ENCODE measurements around the gene APOL3. TPM values are rescaled to one million over a fixed set of nuclear protein-coding genes. Genes with fewer than 3 reads are reported as not detected.

The APOL3 gene
- total RNA-seq, 6 experiments from 2014 or later: 1.0 to 2.3 (median 2.2) TPM

DNA sequence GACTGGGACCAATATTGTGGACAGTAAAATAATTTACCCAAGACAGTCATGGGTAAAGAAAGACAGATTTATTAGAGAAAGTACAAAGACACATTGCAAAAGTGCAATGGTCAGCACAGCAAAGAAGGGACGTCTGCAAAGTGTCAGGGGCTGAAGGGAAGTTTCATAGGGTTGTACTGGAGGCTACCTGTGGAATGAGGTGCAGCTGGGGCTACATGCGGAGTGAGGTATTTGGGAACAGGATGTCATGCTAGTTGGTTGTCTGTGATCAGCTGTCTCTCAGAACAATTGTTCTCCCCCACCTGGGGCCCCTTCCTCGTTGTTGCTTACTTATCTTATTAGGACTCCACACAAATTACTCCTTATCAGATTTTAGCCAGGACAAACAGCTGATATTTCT is 11.4 kb upstream of the APOL3 start:
- no peak for TF ChIP-seq CTCF (IDR thresholded peaks at IDR 0.05)
- Mint-ChIP-seq H3K4me1 (ENCODE audit: low read depth) (no peaks in the 10 kb centered on the region), H3K9me3 (peaks cover 5% of the 10 kb centered on the region; the same call in 1 of the 2 replicates), H3K27me3 (ENCODE audit: insufficient read depth) (peaks cover 29% of the 10 kb centered on the region), H3K36me3 (ENCODE audit: low read depth) (no peaks in the 10 kb centered on the region), H3K27ac (no peak overlapping the region), H3K4me3 (no peak overlapping the region)
- no peak for DNase-seq

DNA sequence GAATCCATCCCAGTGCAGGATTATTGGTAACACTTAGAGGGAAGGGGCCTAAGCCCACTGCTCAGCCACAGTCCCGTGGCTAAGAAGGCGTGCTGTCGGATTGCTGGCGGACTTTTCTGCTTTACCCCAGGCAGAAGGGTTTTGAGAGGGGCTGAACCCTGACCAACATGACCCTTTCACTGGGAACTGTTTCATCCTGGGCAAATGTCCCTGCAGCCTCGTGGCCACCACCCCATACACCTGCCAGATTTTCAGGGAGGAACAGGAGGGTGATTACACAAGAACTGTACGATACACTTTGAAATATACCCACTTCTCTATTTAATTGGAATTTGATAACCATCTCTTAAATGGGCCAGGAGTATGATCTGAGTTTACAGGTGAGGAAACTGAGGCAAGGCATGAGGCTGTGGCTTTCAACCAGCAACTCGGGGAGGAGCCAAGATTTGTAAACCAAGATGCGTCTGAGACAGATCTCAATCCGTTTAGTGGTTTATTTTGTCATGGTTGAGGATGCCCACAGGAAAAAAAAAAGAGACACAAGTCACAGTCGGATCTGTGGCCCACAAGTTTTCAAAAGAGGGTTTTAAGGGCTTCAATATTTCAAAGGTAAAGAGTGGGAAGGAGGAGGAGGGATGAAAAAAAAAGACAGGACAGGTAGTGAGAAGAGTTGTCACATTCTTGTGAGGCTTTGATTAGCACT is 6.1 kb upstream of the APOL3 start:
- Mint-ChIP-seq H3K27me3 (ENCODE audit: insufficient read depth) (peaks cover 29% of the 10 kb centered on the region), H3K27ac (no peak overlapping the region), H3K4me1 (ENCODE audit: low read depth) (no peaks in the 10 kb centered on the region), H3K9me3 (peaks cover 5% of the 10 kb centered on the region; the same call in 1 of the 2 replicates), H3K4me3 (no peak overlapping the region), H3K36me3 (ENCODE audit: low read depth) (no peaks in the 10 kb centered on the region)
- TF ChIP-seq CTCF (IDR thresholded peaks at IDR 0.05): no peak
- no peak for DNase-seq

- Mint-ChIP-seq H3K27me3 (ENCODE audit: insufficient read depth) (peaks cover 31% of the 10 kb centered on the region), H3K27ac (no peak overlapping the region), H3K36me3 (ENCODE audit: low read depth) (no peaks in the 10 kb centered on the region), H3K9me3 (peaks cover 5% of the 10 kb centered on the region; the same call in 1 of the 2 replicates), H3K4me3 (no peak overlapping the region), H3K4me1 (ENCODE audit: low read depth) (no peaks in the 10 kb centered on the region)
- no peak for TF ChIP-seq CTCF (IDR thresholded peaks at IDR 0.05)
- DNase-seq: no peak
These were observed 5.5 kb upstream of the APOL3 start for GRCh38 chr22:36166086-36166485.

DNA sequence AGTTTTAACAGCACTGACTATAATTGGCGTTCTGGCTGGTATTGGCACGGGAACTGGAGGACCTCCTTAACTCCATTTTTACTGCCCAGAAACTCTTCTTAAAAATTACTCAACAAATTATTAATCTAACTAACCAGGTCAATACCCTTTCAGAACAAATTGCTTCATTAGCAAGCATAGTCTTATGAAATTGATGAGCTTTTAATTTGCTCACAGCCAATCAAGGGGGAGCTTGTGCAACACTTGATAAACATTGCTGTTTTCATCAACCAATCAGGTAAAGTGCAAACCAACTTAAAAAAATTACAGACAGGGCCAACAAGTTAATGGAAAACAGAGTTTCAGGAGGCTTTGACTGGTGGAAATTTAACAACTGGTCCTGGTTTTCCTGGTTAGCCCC is 4.6 kb upstream of the APOL3 start:
- Mint-ChIP-seq H3K4me1 (ENCODE audit: low read depth) (no peaks in the 10 kb centered on the region), H3K27ac (no peak overlapping the region), H3K36me3 (ENCODE audit: low read depth) (no peaks in the 10 kb centered on the region), H3K4me3 (no peak overlapping the region), H3K27me3 (ENCODE audit: insufficient read depth) (peaks cover 27% of the 10 kb centered on the region), H3K9me3 (peaks cover 5% of the 10 kb centered on the region; the same call in 1 of the 2 replicates)
- no peak for DNase-seq
- TF ChIP-seq CTCF (IDR thresholded peaks at IDR 0.05): no peak

DNA sequence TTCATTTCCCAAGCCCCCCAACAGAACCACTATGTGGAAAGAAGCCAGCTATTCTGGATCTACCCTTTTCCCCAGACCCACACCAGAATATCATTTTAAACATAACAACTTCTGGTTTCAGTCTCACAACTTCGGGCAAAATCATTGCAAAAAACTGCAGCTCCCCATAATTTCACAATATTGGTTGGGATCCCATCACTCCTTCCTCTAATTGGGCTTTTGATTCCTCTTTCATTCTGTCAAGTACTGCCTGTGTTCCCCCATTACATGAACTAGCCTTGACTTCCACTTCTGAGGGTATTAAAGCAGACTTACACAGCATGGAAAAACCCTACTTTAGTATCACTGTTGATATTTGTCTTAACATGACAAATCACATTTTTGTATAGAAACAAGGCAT is 4.1 kb upstream of the APOL3 start:
- Mint-ChIP-seq H3K36me3 (ENCODE audit: low read depth) (no peaks in the 10 kb centered on the region), H3K9me3 (peaks cover 5% of the 10 kb centered on the region; the same call in 1 of the 2 replicates), H3K27me3 (ENCODE audit: insufficient read depth) (peaks cover 25% of the 10 kb centered on the region), H3K4me3 (no peak overlapping the region), H3K4me1 (ENCODE audit: low read depth) (no peaks in the 10 kb centered on the region), H3K27ac (no peak overlapping the region)
- TF ChIP-seq CTCF (IDR thresholded peaks at IDR 0.05): no peak
- DNase-seq: no peak
